Keratinocyte (primary cell): Measurements from ENCODE around the gene BLTP3A. TPM values are rescaled to one million over a fixed set of nuclear protein-coding genes. Genes with fewer than 3 reads are reported as not detected.
"Not testable (repeated sequence)": the region's sequence is repeated elsewhere in the genome, so short reads cannot be mapped to it uniquely, and the experiment has no call there.

ENCODE experiments used
- DNase-seq: peaks from one replicate; pipeline ENCODE4 v3.0.0-alpha.2; 2011; ENCODE audit warnings: low read depth, missing footprints, low spot score
- FAIRE-seq: peaks from 2 replicates; lab custom pipeline; 2011; peaks lifted over from hg19 to GRCh38; lab: Jason Lieb, UNC
- H2AFZ ChIP-seq: 2 replicates; pipeline ENCODE4 v1.6.0; 2012; ENCODE audit warnings: low read length, control low read depth, inconsistent platforms; ENCODE audit not compliant: control insufficient read depth
- H3K27ac ChIP-seq: 2 replicates; pipeline ENCODE4 v1.5.1; 2011; ENCODE audit warnings: low read length; ENCODE audit not compliant: control insufficient read depth, insufficient read depth
- H3K27me3 ChIP-seq: 3 replicates; pipeline ENCODE4 v1.6.0; 2011; ENCODE audit warnings: low read length; ENCODE audit not compliant: control insufficient read depth, insufficient read depth; ENCODE audit errors: extremely low read depth
- H3K36me3 ChIP-seq, 2 experiments: 2 replicates in 1 of 2; 3 replicates in 1 of 2; pipeline ENCODE4 v1.5.1; 2011; ENCODE audit warnings: low read length in 2 of 2, mild to moderate bottlenecking in 1 of 2; ENCODE audit not compliant: control insufficient read depth in 2 of 2, insufficient read depth in 2 of 2; ENCODE audit errors: extremely low read depth in 1 of 2
- H3K4me1 ChIP-seq: 3 replicates; pipeline ENCODE4 v1.5.1; 2011; ENCODE audit warnings: low read length; ENCODE audit not compliant: control insufficient read depth, insufficient read depth; ENCODE audit errors: extremely low read depth
- H3K4me2 ChIP-seq: 3 replicates; pipeline ENCODE4 v1.6.0; 2011; ENCODE audit warnings: low read depth, low read length; ENCODE audit not compliant: control insufficient read depth, insufficient read depth; ENCODE audit errors: extremely low read depth
- H3K4me3 ChIP-seq, 3 experiments: fragments of 200-600 bp in 1 of 3; sonication (generic) in 1 of 3; 2 replicates in 2 of 3; 3 replicates in 1 of 3; pipeline ENCODE4 v1.5.1; 2011 to 2016; ENCODE audit warnings: low read length in 3 of 3, mild to moderate bottlenecking in 3 of 3, control low read depth in 2 of 3, inconsistent platforms in 1 of 3, low read depth in 1 of 3, mixed read lengths in 1 of 3, mixed run types in 1 of 3, moderate library complexity in 1 of 3; ENCODE audit not compliant: control insufficient read depth in 2 of 3, insufficient read depth in 2 of 3; ENCODE audit errors: extremely low read depth in 1 of 3
- H3K79me2 ChIP-seq: 2 replicates; pipeline ENCODE4 v1.6.0; 2012; ENCODE audit warnings: low read length; ENCODE audit not compliant: control insufficient read depth, insufficient read depth
- H3K9ac ChIP-seq: 3 replicates; pipeline ENCODE4 v1.6.0; 2011; ENCODE audit warnings: low read length; ENCODE audit not compliant: control insufficient read depth, insufficient read depth; ENCODE audit errors: extremely low read depth
- H3K9me1 ChIP-seq: 3 replicates; pipeline ENCODE4 v1.6.0; 2011; ENCODE audit warnings: low read length; ENCODE audit not compliant: control insufficient read depth, insufficient read depth; ENCODE audit errors: extremely low read depth
- H3K9me3 ChIP-seq: 2 replicates; pipeline ENCODE4 v1.5.1; 2012; ENCODE audit warnings: low read depth, low read length; ENCODE audit not compliant: control insufficient read depth
- H4K20me1 ChIP-seq: 3 replicates; pipeline ENCODE4 v1.6.0; 2011; ENCODE audit warnings: low read length; ENCODE audit not compliant: control insufficient read depth, insufficient read depth; ENCODE audit errors: extremely low read depth
- EZH2 ChIP-seq: IDR thresholded peaks from one replicate; pipeline ENCODE4 v1.6.1; 2012; ENCODE audit warnings: inconsistent platforms, mild to moderate bottlenecking, low read length, moderate library complexity
- dilution Hi-C: fragments of 300-500 bp; cut with MboI; formaldehyde crosslinking; loops from one replicate; pipeline ENCODE4 v1.7.0; 2020; ENCODE audit warnings: low sequenced_read_pairs; ENCODE audit not compliant: extremely low pct_ligation_motif_present
- polyA plus RNA-seq, 5 experiments: library from polyadenylated mRNA; depleted of rRNA in 3 of 5; stranded (reverse) in 3 of 5; stranded (forward) in 1 of 5; unstranded in 1 of 5; fragments of >200 nt; gene quantifications; 1 replicate in 1 of 5; 2 replicates in 3 of 5; 3 replicates in 1 of 5; pipeline versions ENCODE4 v1.2.1 to v1.2.3, GENCODE V29; 2011 to 2012; ENCODE audit warnings: missing spikeins in 2 of 5, low read depth in 1 of 5, low replicate concordance in 1 of 5
- TF ChIP-seq, protein P1 (sequence below), 3 experiments: IDR thresholded peaks in 1 of 3; conservative IDR thresholded peaks in 1 of 3; optimal IDR thresholded peaks in 1 of 3; 2 replicates in 2 of 3; 3 replicates in 1 of 3; pipeline versions ENCODE3 to v1.5.1; 2011; ENCODE audit warnings: low read length in 3 of 3, mild to moderate bottlenecking in 3 of 3, moderate library complexity in 2 of 3, control low read depth in 1 of 3, inconsistent platforms in 1 of 3; ENCODE audit not compliant: insufficient read depth in 2 of 3; ENCODE audit errors: extremely low read depth in 1 of 3

The BLTP3A gene
- polyA plus RNA-seq, 1 donor (not counting 4 experiments of a cell fraction or from before 2014, with no cell fraction given) = 4.9 TPM

GRCh38 chr6:34757687-34758274 lies 34.1 kb upstream of the BLTP3A start:
- H3K36me3 ChIP-seq = peaks cover 0 to 2% of the 10 kb centered on the region in 2 experiments
- H3K79me2 ChIP-seq = peaks cover 40% of the 10 kb centered on the region
- H4K20me1 ChIP-seq = no peaks in the 10 kb centered on the region
- peak overlapping the region; percentile 88 for H3K27ac ChIP-seq
- FAIRE-seq = no peak
- peaks cover 10% of the 10 kb centered on the region for H3K4me1 ChIP-seq
- peak overlapping the region; percentile 56 to 97 (median 73) for H3K4me3 ChIP-seq
- H3K9me3 ChIP-seq = no peaks in the 10 kb centered on the region
- H3K4me2 ChIP-seq = peak overlapping the region; percentile 98
- no peaks in the 10 kb centered on the region for H3K9me1 ChIP-seq
- H3K27me3 ChIP-seq = no peaks in the 10 kb centered on the region
- H3K9ac ChIP-seq = peak overlapping the region; percentile 92
- dilution Hi-C loops = no loop called here
- no peak for DNase-seq
- peak overlapping the region; percentile 76 for H2AFZ ChIP-seq
- no peak for TF ChIP-seq EZH2
- TF ChIP-seq, protein P1, sequence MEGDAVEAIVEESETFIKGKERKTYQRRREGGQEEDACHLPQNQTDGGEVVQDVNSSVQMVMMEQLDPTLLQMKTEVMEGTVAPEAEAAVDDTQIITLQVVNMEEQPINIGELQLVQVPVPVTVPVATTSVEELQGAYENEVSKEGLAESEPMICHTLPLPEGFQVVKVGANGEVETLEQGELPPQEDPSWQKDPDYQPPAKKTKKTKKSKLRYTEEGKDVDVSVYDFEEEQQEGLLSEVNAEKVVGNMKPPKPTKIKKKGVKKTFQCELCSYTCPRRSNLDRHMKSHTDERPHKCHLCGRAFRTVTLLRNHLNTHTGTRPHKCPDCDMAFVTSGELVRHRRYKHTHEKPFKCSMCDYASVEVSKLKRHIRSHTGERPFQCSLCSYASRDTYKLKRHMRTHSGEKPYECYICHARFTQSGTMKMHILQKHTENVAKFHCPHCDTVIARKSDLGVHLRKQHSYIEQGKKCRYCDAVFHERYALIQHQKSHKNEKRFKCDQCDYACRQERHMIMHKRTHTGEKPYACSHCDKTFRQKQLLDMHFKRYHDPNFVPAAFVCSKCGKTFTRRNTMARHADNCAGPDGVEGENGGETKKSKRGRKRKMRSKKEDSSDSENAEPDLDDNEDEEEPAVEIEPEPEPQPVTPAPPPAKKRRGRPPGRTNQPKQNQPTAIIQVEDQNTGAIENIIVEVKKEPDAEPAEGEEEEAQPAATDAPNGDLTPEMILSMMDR (optimal IDR thresholded peaks at IDR 0.05 in 1 of 3, IDR thresholded peaks at IDR 0.05 in 1 of 3, conservative IDR thresholded peaks at IDR 0.05 in 1 of 3; ENCODE audit: extremely low read depth in 1 of 3, insufficient read depth in 2 of 3, low read length in 3 of 3) = no peak

DNA sequence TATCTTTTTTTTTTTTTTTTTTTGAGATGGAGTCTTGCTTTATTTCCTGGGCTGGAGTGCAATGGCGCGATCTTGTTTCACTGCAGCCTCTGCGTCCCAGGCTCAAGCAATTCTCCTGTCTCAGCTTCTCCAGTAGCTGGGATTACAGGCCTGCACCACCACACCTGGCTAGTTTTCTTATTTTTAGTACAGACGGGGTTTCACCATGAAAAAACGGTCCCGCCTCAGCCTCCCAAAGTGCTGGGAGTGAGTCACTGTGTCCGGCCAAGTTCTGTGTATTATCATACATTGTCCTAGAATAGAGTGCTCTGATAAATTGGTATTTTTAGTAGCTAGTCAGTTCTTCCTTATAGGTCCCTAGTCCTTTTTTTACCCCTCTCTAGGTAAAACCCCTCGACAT lies 31.8 kb upstream of the BLTP3A start:
- dilution Hi-C loops = no loop called here
- Histone ChIP-seq H3K36me3 (peaks cover 0 to 7% of the 10 kb centered on the region in 2 experiments), H3K27me3 (no peaks in the 10 kb centered on the region), H4K20me1 (no peaks in the 10 kb centered on the region), H3K9me3 (no peaks in the 10 kb centered on the region), H3K9me1 (no peaks in the 10 kb centered on the region), H3K79me2 (peaks cover 42% of the 10 kb centered on the region), H3K4me3 (no peak overlapping the region), H3K9ac (no peak overlapping the region), H3K27ac (no peak overlapping the region), H2AFZ (no peak overlapping the region), H3K4me1 (peaks cover 10% of the 10 kb centered on the region), H3K4me2 (no peak overlapping the region)
- FAIRE-seq = no peak
- no peak for DNase-seq
- TF ChIP-seq EZH2 = no peak
- TF ChIP-seq, protein P1 (optimal IDR thresholded peaks at IDR 0.05 in 1 of 3, IDR thresholded peaks at IDR 0.05 in 1 of 3, conservative IDR thresholded peaks at IDR 0.05 in 1 of 3; ENCODE audit: extremely low read depth in 1 of 3, insufficient read depth in 2 of 3, low read length in 3 of 3) = no peak

DNA sequence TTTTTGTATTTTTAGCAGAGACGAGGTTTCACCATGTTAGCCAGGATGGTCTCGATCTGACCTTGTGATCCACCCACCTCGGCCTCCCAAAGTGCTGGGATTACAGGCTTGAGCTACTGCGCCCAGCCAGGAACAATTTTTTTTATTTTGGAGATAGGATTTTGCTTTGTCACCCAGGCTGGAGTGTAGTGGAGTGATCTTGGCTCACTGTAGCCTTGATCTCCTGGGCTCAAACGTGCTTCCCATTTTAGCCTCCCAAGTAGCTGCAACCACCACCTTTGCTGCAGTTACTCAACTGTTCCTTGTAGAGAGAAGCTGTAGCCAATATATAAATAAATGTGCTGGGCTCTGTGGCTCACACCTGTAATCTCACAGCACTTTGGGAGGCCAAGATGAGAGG lies 30.2 kb upstream of the BLTP3A start:
- H3K4me2 ChIP-seq, H3K9me1 ChIP-seq, H3K27ac ChIP-seq, H3K27me3 ChIP-seq, H3K9me3 ChIP-seq, FAIRE-seq, dilution Hi-C loops, H2AFZ ChIP-seq, DNase-seq, H3K4me1 ChIP-seq, H4K20me1 ChIP-seq, H3K9ac ChIP-seq, H3K4me3 ChIP-seq: not testable (repeated sequence)
- Histone ChIP-seq H3K79me2 (peaks cover 45% of the 10 kb centered on the region), H3K36me3 (peaks cover 0 to 11% of the 10 kb centered on the region in 2 experiments)
